Measurements from ENCODE around the gene SMAD7.

Gene SMAD7

GRCh38 chr18:48959921-48960920 lies 9.5 kb upstream of the SMAD7 start:
- DNase-seq (ENCODE audit: low read depth) = peak; percentile 27

GRCh38 chr18:48959551-48959920 lies 8.8 kb upstream of the SMAD7 start:
- DNase-seq (ENCODE audit: low read depth) = no peak

GRCh38 chr18:48958951-48959350 lies 8.2 kb upstream of the SMAD7 start:
- DNase-seq (ENCODE audit: low read depth) = no peak

- DNase-seq (ENCODE audit: low read depth) = no peak
These were observed 6.9 kb upstream of the SMAD7 start for GRCh38 chr18:48957616-48958015.

GRCh38 chr18:48957136-48957535 lies 6.4 kb upstream of the SMAD7 start:
- no peak for DNase-seq (ENCODE audit: low read depth)

GRCh38 chr18:48956356-48956755 lies 5.6 kb upstream of the SMAD7 start:
- peak; percentile 91 for DNase-seq (ENCODE audit: low read depth)

GRCh38 chr18:48955830-48956261 lies 5.1 kb upstream of the SMAD7 start:
- DNase-seq (ENCODE audit: low read depth) = peak; percentile 74

- no peak for DNase-seq (ENCODE audit: low read depth)
These were observed 4.4 kb upstream of the SMAD7 start for GRCh38 chr18:48954886-48955819.

- DNase-seq (ENCODE audit: low read depth) = no peak
These were observed 2.4 kb upstream of the SMAD7 start for GRCh38 chr18:48953104-48953706.

GRCh38 chr18:48952287-48953103 lies 1.7 kb upstream of the SMAD7 start:
- DNase-seq (ENCODE audit: low read depth) = peak; percentile 82

- DNase-seq (ENCODE audit: low read depth) = peak; percentile 90
These were observed 902 bp upstream of the SMAD7 start for GRCh38 chr18:48951448-48952286.

GRCh38 chr18:48949606-48950535 lies 894 bp downstream of the SMAD7 start:
- peak; percentile 56 for DNase-seq (ENCODE audit: low read depth)

- no peak for DNase-seq (ENCODE audit: low read depth)
These were observed 1.6 kb downstream of the SMAD7 start for GRCh38 chr18:48949050-48949605.

- peak; percentile 52 for DNase-seq (ENCODE audit: low read depth)
These were observed 2.4 kb downstream of the SMAD7 start for GRCh38 chr18:48948112-48949049.

GRCh38 chr18:48947560-48947959 lies 3.2 kb downstream of the SMAD7 start:
- no peak for DNase-seq (ENCODE audit: low read depth)

GRCh38 chr18:48947092-48947491 lies 3.7 kb downstream of the SMAD7 start:
- DNase-seq (ENCODE audit: low read depth) = no peak

GRCh38 chr18:48946329-48946835 lies 4.4 kb downstream of the SMAD7 start:
- DNase-seq (ENCODE audit: low read depth) = no peak

- no peak for DNase-seq (ENCODE audit: low read depth)
These were observed 4.9 kb downstream of the SMAD7 start for GRCh38 chr18:48945953-48946217.

Data from fibroblast of gingiva (primary cell).